Measurements from ENCODE around the gene FAM184B.

The FAM184B gene

DNA sequence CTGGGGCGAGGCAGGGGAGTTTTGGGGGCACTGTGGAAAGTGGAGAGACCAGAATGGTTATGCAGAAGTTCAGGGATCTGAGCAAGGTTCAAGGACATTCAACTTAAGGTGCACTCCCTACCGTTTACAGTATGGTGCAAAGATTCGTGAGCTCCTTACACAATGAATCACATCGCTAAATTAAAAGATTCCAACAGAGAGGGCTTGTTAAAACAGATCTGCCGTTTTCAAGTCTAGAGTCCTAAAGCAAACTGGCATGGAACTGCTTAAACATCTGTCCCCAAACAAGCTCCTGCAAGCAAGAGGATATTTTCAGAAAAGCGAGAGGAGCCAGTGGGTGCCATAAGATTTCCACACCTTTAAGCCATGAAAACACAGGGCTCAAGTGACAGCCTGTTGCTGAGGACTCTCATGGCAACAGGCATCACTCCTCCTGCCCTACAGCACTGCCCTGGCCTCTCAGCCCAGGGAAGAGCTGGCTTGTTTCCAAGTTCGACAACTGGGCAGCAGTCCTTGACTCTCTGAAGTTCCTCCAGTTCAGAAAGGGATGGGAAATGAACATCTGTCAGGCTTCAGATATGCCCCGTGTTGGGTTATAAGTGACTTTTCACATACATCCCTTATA, 10.0 kb downstream of the FAM184B start:
- DNase-seq, result no peak

GRCh38 chr4:17770845-17771244, 10.6 kb downstream of the FAM184B start:
- DNase-seq, result no peak

DNA sequence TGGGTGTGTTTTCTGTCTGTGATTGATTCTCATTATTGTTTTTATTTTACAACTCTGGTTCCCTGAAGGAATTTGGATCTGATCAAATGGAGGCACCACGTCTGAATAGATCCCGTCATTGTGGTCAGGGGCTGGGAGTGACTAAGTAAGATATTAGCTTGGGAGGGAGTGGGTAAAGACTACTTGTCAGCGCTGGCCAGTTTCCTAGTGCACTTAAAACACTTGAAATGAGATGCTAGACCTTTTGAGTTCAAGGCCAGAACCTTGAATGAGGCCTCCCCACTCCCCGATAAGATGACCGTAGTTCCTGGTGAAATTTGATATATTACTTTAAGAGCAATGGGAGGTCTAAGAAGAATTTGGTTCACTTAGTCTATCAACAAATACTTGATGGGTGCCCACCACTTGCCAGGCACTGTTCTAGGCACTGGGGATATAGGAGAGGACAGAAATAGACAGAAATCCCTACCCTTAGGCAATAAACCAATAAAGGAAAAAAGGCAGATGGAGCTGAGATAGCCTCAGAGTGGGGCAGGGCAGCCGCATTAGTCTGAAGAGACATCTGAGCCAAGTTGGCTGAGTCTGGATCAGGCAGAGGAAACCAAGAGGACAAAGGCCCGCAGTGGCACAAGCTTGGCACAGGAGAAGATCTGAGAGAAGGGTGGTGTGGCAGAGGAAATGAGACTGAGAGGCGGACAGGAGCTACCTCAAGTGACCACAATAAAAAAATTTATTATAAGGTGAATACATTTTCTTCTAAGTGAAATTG, 11.8 kb downstream of the FAM184B start:
- no peak for DNase-seq

- DNase-seq, result no peak
These were observed 14.5 kb downstream of the FAM184B start for GRCh38 chr4:17766826-17767458.

GRCh38 chr4:17765514-17766286, 15.7 kb downstream of the FAM184B start:
- DNase-seq, result no peak

DNA sequence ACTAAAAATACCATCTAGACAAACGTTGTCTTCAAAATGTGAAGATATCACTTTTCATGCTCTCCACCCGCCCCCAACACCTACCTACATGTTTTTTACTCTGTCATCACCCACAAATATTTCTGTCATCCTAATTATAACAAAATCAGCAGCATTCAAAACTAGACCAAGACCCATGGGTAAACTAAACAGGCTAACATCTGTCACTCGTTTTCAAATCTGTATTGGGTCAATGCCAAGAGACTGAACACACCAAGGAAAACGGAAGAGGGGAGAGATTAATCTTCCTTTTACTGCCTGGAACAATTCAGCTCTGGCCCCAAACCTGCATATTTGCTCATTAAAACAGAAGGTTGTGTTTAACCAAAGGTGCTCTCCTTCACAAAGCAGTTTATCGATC, 17.5 kb downstream of the FAM184B start:
- DNase-seq, result no peak

GRCh38 chr4:17763416-17763815, 18.0 kb downstream of the FAM184B start:
- no peak for DNase-seq

- DNase-seq, result no peak
These were observed 18.7 kb downstream of the FAM184B start for GRCh38 chr4:17762726-17763125.

- DNase-seq, result no peak
These were observed 20.4 kb downstream of the FAM184B start for GRCh38 chr4:17761062-17761461.

DNA sequence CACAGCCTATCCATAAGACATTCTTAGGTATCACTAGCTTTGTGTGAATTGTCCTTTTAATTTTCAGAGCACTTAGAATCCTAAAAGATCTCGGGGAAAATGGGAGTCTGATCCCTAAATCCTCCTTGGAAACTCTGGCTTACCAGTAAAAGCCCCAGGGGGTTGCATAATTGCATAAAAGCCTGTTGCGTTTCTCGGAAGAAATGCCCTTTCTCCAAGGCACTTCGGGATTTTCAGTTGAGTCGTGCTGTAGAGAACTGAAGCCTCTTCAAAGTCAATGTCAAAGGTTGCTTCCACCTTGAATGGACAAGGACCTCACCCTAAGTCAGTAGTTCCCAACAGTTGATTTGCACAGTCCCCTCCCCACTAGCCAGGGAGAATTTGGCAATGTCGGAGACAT, 20.8 kb downstream of the FAM184B start:
- DNase-seq, result no peak

- peak in 1 of 2 experiments; percentile 48 for DNase-seq
These were observed 22.9 kb downstream of the FAM184B start for GRCh38 chr4:17758485-17758884.

GRCh38 chr4:17757621-17758020, 23.8 kb downstream of the FAM184B start:
- no peak for DNase-seq

DNA sequence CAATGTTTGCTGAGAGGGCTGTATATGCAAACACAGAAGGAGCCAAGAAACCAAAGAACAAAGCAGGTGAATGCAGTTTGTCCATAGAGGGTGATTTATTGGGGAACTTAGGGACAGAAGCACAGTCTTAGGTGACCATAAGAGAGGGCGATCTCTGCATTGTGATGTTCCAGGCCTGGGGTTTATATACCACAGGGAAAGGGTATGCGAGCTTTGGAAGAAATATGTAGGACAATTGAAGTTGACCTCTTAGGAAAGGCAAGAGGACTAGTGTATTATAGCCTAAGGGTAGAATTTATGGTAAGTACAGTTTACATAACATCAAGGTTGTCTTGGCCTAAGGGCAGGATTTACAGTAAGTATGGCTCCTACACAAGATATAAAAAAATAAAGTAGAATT, 27.8 kb downstream of the FAM184B start:
- DNase-seq, result no peak

- DNase-seq, result no peak
These were observed 40.7 kb downstream of the FAM184B start for GRCh38 chr4:17740702-17741101.

- DNase-seq, result no peak
These were observed 44.9 kb downstream of the FAM184B start for GRCh38 chr4:17736484-17736883.

DNA sequence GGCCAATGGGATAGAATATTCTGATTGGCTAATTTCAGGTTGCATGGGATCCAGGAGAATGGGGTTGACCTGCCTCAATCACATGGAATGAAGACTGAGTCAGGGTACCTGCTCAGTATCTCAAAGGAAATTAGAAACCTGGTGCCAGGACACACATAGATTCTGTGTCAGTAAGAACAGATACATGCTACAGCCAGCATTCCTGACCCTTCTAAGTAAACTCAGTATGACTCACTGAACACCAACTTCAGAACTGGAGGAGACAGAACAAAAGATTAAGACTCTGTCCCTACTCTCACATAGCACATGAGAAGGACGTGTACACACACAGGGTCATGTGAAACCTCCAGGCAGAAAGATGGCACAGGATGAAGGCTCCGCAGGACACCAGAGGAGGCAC, 54.5 kb downstream of the FAM184B start:
- no peak for DNase-seq

DNA sequence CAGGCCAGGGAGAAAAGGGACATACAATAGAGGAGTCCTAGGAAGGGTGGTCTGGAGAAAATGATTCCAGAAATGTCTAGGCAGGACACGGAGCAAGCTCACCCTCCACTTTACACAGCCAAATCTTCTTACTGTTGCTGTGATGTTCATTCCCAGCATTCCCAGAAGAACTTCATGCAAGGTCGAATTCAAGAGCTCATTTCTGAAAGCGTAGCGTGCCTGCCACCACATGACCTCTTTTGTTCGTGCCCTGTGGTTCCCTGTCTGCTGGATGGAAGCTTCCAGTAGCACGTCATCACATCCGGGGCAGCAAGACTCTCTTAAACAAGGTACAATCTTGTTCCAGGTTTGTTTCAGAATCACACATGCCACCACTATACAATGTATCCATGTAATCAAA, 57.8 kb downstream of the FAM184B start:
- no peak for DNase-seq

GRCh38 chr4:17722356-17722700, 59.1 kb downstream of the FAM184B start:
- DNase-seq, result no peak

DNA sequence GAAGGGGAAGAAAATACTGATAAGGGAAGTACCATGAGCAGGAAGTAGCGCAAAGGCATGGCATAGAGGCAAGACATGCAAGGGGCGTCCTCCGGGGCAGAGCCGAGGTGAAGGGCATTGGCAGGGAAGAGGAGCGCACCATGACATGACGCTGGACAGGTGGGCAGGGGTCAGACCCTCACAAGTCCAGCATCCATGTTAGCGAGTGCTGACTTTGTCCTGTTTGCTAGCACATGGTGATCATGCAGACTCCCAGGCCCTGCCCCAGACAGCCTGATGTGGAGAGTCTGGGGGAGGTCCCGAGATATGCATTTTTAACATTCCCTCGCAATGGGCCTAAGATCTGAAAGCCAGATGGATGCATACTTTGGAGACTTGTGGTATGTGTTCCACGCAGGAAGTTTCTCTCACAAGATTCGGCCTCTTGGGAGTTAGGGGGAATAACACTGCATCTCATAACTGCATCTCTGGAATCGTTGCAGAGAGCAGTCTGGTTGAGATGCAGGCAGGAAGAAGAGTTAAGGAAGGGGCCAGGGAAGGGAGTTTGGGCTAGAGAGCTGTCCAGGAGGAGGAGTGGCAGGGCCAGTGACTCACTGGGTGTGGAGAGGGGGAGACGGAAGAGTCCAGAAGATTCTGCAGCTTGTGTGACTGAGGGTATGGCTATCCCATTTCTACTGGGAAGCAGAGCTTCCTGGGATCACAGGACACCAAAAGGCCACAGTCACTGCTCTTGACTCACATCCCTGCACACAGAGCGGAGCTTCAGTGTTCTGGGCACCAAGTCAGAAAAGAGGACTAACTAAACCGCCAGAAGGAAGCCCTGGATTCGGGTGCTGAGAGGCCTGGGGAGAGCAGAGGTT, 59.7 kb downstream of the FAM184B start:
- no peak for DNase-seq

DNA sequence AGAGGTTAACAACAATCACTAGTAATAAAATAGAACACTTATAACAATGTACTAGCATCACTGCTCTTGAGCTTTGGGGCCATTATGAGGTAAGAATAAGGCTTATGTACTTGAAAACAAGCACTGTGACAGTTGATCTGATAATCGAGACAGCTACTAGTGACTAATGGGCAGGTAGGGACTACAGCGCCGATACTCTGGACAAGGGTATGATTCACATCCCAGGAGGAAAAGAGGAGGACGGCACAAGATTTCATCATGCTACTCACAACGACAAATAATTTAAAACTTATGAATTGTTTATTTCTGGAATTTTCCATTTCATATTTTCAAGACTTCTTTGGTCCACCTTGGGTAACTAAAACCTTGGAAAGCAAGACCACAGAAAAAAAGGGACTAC, 62.3 kb downstream of the FAM184B start:
- DNase-seq, result no peak

DNA sequence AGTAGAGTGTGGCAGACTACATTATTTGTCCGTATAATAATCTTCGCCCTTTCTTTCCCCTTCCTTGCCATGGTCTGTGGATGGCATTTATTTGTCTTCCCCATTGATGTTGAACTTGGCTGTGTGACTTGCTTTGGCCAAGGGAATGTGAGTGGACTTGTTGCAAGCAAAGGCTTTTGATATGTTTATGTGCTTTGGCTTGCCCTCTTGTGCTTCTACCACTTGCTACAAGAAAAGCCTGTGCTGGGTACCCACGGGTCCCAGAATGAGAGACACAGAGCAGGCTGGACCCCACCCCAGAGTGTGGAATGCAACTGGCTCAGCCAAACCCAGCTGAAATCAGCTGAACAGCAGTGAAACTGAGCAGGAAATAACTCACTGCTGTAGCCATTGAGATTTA, 63.0 kb downstream of the FAM184B start:
- DNase-seq, result no peak

DNA sequence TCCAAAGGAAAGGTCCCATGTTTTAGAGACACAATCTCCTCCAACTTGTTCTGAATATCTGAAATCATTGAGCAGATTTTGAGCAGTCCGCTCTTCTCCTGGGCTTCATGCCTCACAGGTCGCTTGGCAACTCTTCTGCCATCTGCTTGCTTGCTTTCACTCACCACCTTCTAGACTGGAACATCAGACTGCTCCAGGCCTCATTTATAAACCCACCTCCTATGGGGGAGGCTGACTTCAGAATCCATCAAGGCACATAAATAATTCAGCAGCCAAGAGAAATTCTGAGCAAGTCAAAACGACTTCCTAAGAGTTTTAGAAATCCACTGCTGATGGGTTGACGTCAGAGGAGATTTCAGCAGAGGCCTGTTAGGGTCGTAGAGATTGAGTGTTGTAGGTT, 64.1 kb downstream of the FAM184B start:
- DNase-seq, result no peak

DNA sequence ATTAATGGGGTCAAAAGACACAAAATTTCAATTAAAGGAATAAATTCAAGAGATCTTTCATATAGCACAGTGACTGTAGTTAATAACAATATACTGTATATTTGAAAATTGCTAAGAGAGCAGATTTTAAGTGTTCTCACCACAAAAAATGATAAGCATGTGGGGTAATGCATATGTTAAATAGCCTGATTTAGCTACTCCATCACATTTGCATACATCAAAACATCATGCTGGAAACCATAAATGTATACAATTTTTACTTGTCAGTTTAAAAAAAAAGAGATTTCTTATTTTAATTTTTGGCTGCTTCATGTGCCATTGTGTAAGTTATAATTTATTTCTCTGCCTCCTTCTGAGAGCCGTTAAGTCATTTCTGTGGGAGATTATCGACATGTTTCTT, 65.9 kb downstream of the FAM184B start:
- DNase-seq, result no peak
